GM18505 (cell line): ENCODE results near the gene MICAL3.
"Not testable (repeated sequence)": the region's sequence is repeated elsewhere in the genome, so short reads cannot be mapped to it uniquely, and the experiment has no call there.

Source experiments
- ATAC-seq: cut with Tn5 transposase; IDR thresholded peaks from one replicate; pipeline ENCODE4 v1.9.1; 2021; ENCODE audit not compliant: unreplicated experiment
- POLR2A ChIP-seq: IDR thresholded peaks from 4 replicates; pipeline ENCODE4 v1.6.1; 2011; ENCODE audit warnings: borderline replicate concordance; ENCODE audit not compliant: insufficient read depth, insufficient read length; ENCODE audit errors: extremely low read depth

MICAL3 gene

GRCh38 chr22:17884084-17884483, 140.3 kb downstream of the MICAL3 start:
- TF ChIP-seq POLR2A, result no peak
- no peak for ATAC-seq

DNA sequence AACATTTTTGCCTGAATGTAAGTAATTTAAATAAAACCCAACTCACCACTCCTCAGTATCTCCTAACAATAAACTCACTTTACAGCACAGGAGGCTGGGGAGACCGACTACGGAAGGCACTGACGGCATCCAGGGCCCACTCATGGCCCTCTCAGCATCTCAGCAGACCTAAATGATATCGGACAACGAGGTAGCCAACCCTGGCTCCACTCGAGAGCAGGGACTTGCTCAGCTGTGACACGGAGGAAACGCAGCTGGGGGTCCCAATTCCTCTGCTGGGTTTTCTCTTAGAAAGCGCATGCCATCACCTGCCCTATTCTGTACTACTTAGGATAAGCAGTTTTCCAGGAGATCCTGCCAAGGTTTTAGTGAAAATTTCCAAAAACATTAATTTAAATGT, 141.0 kb downstream of the MICAL3 start:
- TF ChIP-seq POLR2A, result no peak
- ATAC-seq, result no peak

- no peak for ATAC-seq
- TF ChIP-seq POLR2A, result no peak
Observed at GRCh38 chr22:17882727-17883126, 141.6 kb downstream of the MICAL3 start.

- TF ChIP-seq POLR2A, result no peak
- no peak for ATAC-seq
Observed at GRCh38 chr22:17882162-17882561, 142.2 kb downstream of the MICAL3 start.

DNA sequence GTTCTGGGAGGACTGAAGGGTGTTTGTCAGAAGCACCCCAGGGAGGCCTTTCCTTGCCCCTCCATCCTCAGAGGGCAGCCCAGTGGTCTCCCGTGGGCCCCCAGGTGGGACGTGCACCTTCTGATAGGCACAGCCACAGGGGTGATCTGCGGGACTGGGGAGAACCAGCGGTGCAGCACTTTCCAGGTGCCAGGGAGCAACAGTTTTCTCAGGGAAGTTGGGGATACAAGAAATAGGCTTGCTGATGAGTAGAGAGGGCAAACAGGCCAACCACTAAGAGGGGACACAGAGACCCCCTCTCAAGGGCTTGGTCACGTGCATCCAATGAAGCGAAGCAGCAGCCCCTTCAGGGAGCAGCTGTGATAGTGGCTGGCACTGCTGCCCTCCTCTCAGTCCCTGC, 143.0 kb downstream of the MICAL3 start:
- no peak for ATAC-seq

GRCh38 chr22:17880468-17880867, 143.9 kb downstream of the MICAL3 start:
- no peak for ATAC-seq
- no peak for TF ChIP-seq POLR2A

More for the DNA sequence above, 143.0 kb downstream of the MICAL3 start:
- no peak for TF ChIP-seq POLR2A

GRCh38 chr22:17880020-17880419, 144.3 kb downstream of the MICAL3 start:
- ATAC-seq, result no peak

GRCh38 chr22:17878941-17879340, 145.4 kb downstream of the MICAL3 start:
- ATAC-seq, result no peak
- no peak for TF ChIP-seq POLR2A

More at GRCh38 chr22:17880020-17880419, 144.3 kb downstream of the MICAL3 start:
- no peak for TF ChIP-seq POLR2A

DNA sequence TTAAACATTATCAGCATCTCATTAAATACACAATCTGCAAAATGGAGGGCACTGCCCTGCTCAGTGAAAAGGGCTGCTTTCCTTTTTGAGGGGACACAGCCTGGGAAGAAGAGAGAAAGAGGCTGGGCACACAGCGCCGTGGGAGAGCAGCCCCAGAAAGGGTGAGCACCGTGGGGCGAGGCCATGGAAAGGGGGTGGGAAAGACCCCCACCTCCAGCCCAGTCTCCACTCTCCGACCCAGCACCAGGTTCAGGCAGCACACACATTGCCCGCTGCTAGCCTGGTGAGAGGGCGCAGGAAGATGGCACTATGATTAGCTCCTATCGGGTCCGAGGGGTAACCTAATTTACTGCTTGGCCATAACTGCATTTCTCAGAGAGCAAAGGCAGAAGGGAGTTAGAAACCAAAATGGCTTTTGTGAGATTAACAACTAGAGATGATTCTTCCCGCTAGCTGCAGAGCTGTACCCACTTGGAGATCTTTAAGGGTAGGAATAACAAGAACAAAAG, 146.1 kb downstream of the MICAL3 start:
- TF ChIP-seq POLR2A, result no peak
- no peak for ATAC-seq

DNA sequence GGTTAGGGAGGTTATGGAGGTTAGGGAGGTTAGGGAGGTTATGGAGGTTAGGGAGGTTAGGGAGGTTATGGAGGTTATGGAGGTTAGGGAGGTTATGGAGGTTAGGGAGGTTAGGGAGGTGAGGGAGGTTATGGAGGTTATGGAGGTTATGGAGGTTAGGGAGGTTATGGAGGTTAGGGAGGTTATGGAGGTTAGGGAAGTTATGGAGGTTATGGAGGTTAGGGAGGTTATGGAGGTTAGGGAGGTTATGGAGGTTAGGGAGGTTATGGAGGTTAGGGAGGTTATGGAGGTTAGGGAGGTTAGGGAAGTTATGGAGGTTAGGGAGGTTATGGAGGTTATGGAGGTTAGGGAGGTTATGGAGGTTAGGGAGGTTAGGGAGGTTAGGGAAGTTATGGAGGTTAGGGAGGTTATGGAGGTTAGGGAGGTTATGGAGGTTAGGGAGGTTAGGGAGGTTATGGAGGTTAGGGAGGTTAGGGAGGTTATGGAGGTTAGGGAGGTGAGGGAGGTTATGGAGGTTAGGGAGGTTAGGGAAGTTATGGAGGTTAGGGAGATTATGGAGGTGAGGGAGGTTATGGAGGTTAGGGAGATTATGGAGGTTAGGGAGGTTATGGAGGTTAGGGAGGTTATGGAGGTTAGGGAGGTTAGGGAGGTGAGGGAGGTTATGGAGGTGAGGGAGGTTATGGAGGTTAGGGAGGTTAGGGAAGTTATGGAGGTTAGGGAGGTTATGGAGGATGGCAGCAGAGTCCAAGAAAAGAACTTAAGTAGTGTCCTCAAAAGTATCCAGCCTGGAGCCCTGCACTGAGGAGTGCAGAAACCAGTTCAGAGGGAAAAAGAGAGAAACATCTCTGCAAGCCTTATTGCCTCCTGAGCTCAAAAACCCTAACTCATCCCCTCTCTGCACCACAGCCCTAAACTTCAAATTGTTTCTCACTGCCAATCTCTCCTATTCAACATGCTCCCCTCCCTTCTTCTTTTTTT, 147.2 kb downstream of the MICAL3 start:
- not testable (repeated sequence) for ATAC-seq

- no peak for TF ChIP-seq POLR2A
- no peak for ATAC-seq
Observed at GRCh38 chr22:17876306-17876831, 148.0 kb downstream of the MICAL3 start.

DNA sequence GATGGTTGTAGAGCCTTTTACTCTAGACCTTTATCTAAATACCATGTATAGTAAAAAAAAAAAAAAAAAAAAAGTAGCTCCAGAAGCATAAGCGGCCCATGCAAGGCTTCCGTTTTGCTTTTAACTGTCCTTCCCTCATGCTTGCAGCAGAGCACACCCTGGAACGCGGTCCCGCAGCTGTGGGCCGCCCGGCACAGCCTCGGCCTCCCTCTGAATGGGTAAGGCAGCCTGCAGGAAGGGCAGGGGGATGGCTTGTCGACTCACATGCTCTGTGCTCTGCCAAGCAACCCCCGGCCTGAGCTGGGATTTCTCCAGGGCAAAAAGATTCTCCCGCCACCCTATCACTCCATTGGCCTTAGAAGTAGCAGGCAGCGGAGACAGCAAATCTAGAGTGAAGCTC, 148.7 kb downstream of the MICAL3 start:
- ATAC-seq, result no peak
- no peak for TF ChIP-seq POLR2A

GRCh38 chr22:17875156-17875555, 149.2 kb downstream of the MICAL3 start:
- TF ChIP-seq POLR2A, result no peak
- no peak for ATAC-seq
